ENCODE results near the gene SPACA4. TPM values are rescaled to one million over a fixed set of nuclear protein-coding genes. Genes with fewer than 3 reads are reported as not detected.

Gene SPACA4
- total and polyA plus RNA-seq, 9 of the 15 experiments (the other 6 are each of a cell fraction or from before 2014, with no cell fraction given), result not detected

DNA sequence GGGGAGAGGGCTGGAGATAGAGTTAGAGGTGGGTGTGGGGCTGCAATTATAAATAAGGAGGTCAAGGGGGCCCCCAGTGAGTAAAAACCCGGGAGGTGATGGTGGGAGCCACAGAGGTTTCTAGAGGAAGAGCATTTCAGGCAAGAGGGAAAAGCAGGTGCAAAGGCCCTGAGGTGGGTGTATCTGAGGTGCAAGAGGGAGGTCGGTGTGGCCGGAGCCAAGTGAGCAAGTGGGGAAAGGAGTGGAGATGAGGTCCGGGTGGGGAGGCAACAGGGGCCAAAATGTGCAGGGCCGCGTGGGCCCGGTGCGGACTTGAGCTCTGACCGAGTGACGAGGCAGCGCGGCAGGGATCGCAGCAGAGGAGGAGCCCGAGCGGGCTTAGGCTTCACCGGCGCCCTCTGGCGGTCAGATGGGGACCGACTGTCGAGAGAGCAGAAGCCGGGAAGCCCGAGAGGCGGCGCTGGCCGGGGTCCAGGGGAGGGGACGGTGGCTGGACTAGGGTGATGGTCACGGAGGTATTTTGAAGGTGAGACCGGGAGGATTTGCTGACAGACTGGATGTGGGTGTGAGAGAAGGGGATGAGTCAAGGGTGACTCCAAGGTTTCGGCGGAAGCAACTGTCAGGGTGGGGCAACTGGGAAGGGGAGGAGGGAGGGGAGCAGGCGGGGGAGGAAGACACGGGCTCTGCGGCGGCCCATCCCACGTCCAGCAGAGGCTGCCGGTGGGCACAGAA, 17.7 kb upstream of the SPACA4 start (continued):
- TF ChIP-seq NCOA1 (IDR thresholded peaks at IDR 0.05; ENCODE audit: low read depth) (peak; percentile 55; the same call in 1 of the 2 replicates), ZNF24 (IDR thresholded peaks at IDR 0.05) (peak; percentile 74; the same call in 1 of the 2 replicates), ZNF3 (CRISPR knock-in tag; IDR thresholded peaks at IDR 0.05) (no peak), CBX1 (IDR thresholded peaks at IDR 0.05; ENCODE audit: low read depth) (peak; percentile 97), ETV1 (tag; conservative IDR thresholded peaks at IDR 0.05; ENCODE audit: low read depth) (peak; percentile 71), ZNF644 (tag; IDR thresholded peaks at IDR 0.05; ENCODE audit: low read depth) (no peak), NRF1 (conservative IDR thresholded peaks at IDR 0.05 in 1 of 2, IDR thresholded peaks at IDR 0.05 in 1 of 2) (peak; percentile 66 to 67; a peak in 3 of 4 replicates), THAP7 (CRISPR knock-in tag; IDR thresholded peaks at IDR 0.05) (no peak), PTBP1 (IDR thresholded peaks at IDR 0.05; ENCODE audit: low read depth, low read length) (peak; percentile 99), GATAD2A (IDR thresholded peaks at IDR 0.05) (peak; percentile 41; the same call in 1 of the 2 replicates), MEIS2 (IDR thresholded peaks at IDR 0.05; ENCODE audit: partially characterized antibody) (peak; percentile 50), CTBP1 (IDR thresholded peaks at IDR 0.05; ENCODE audit: borderline replicate concordance) (peak; percentile 89), ZNF507 (tag; conservative IDR thresholded peaks at IDR 0.05) (no peak), HMGXB4 (CRISPR knock-in tag; IDR thresholded peaks at IDR 0.05) (peak; percentile 84; the same call in 1 of the 2 replicates), TSC22D4 (tag; IDR thresholded peaks at IDR 0.05) (no peak), SMARCE1 (IDR thresholded peaks at IDR 0.05) (peak; percentile 88)
- TF ChIP-seq, protein P1, sequence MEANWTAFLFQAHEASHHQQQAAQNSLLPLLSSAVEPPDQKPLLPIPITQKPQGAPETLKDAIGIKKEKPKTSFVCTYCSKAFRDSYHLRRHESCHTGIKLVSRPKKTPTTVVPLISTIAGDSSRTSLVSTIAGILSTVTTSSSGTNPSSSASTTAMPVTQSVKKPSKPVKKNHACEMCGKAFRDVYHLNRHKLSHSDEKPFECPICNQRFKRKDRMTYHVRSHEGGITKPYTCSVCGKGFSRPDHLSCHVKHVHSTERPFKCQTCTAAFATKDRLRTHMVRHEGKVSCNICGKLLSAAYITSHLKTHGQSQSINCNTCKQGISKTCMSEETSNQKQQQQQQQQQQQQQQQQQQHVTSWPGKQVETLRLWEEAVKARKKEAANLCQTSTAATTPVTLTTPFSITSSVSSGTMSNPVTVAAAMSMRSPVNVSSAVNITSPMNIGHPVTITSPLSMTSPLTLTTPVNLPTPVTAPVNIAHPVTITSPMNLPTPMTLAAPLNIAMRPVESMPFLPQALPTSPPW (CRISPR knock-in tag; IDR thresholded peaks at IDR 0.05), result peak; percentile 95
- TF ChIP-seq, protein P2, sequence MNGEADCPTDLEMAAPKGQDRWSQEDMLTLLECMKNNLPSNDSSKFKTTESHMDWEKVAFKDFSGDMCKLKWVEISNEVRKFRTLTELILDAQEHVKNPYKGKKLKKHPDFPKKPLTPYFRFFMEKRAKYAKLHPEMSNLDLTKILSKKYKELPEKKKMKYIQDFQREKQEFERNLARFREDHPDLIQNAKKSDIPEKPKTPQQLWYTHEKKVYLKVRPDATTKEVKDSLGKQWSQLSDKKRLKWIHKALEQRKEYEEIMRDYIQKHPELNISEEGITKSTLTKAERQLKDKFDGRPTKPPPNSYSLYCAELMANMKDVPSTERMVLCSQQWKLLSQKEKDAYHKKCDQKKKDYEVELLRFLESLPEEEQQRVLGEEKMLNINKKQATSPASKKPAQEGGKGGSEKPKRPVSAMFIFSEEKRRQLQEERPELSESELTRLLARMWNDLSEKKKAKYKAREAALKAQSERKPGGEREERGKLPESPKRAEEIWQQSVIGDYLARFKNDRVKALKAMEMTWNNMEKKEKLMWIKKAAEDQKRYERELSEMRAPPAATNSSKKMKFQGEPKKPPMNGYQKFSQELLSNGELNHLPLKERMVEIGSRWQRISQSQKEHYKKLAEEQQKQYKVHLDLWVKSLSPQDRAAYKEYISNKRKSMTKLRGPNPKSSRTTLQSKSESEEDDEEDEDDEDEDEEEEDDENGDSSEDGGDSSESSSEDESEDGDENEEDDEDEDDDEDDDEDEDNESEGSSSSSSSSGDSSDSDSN (IDR thresholded peaks at IDR 0.05; ENCODE audit: borderline replicate concordance in 1 of 2, low read depth in 2 of 2, low read length in 2 of 2), result peak; percentile 28 to 53; a peak in 1 of 4 replicates
- TF ChIP-seq, protein P3, sequence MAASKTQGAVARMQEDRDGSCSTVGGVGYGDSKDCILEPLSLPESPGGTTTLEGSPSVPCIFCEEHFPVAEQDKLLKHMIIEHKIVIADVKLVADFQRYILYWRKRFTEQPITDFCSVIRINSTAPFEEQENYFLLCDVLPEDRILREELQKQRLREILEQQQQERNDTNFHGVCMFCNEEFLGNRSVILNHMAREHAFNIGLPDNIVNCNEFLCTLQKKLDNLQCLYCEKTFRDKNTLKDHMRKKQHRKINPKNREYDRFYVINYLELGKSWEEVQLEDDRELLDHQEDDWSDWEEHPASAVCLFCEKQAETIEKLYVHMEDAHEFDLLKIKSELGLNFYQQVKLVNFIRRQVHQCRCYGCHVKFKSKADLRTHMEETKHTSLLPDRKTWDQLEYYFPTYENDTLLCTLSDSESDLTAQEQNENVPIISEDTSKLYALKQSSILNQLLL (CRISPR knock-in tag; IDR thresholded peaks at IDR 0.05; ENCODE audit: borderline replicate concordance), result no peak
